Right lobe of liver (tissue), 4 donors: ENCODE data around the gene CCDC127.

Experiments used
- POLR2A ChIP-seq: fragments of 450-650 bp; IDR thresholded peaks from one replicate; pipeline ENCODE4 v1.6.1; 2017; ENCODE audit warnings: antibody characterized with exemption, mild to moderate bottlenecking
- TF ChIP-seq, protein P1 (sequence below), 4 donors: fragments of 200-600 bp in 3 of 4; fragments of 450-650 bp in 1 of 4; IDR thresholded peaks; one replicate each; pipeline versions ENCODE4 v1.5.1 to v1.8.0; 2016 to 2022; ENCODE audit warnings: antibody characterized with exemption in 4 of 4, mild to moderate bottlenecking in 2 of 4
- donor health status: DM: no; HTN: no; CAD: no.
- donor health status: DM: no; HTN: no; CAD: no.
- donor health status: DM: no; HTN: yes; CAD: no.

DNA sequence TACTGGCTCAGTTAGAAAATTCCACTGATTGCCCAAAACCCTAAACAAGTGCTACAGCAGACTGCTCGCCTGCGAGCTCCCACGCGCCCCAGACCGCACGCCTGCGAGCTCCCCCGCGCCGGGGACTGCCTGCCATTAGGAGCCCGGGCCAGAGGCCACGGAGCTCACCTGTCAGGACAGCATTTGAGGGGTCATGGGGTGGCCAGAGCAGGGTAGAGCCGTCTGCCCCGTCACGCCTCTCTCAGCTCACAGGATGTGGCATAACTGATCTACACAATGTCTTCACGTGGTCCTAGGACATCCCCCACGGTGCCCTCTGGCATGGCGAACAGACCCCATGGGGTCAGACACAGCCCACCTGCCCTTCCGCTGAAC is 55.8 kb downstream of the CCDC127 start:
- TF ChIP-seq, protein P1, sequence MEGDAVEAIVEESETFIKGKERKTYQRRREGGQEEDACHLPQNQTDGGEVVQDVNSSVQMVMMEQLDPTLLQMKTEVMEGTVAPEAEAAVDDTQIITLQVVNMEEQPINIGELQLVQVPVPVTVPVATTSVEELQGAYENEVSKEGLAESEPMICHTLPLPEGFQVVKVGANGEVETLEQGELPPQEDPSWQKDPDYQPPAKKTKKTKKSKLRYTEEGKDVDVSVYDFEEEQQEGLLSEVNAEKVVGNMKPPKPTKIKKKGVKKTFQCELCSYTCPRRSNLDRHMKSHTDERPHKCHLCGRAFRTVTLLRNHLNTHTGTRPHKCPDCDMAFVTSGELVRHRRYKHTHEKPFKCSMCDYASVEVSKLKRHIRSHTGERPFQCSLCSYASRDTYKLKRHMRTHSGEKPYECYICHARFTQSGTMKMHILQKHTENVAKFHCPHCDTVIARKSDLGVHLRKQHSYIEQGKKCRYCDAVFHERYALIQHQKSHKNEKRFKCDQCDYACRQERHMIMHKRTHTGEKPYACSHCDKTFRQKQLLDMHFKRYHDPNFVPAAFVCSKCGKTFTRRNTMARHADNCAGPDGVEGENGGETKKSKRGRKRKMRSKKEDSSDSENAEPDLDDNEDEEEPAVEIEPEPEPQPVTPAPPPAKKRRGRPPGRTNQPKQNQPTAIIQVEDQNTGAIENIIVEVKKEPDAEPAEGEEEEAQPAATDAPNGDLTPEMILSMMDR (IDR thresholded peaks at IDR 0.05): no peak
- TF ChIP-seq POLR2A: no peak
